Endothelial cell of umbilical vein (primary cell): ENCODE results near the gene CNTNAP2. TPM values are rescaled to one million over a fixed set of nuclear protein-coding genes. Genes with fewer than 3 reads are reported as not detected.

ENCODE experiments used
- BruUV-seq: library from RNA; stranded (reverse); fragments of 400-500 nt; replicated peaks from 2 replicates; lab custom pipeline; 2021; lab: Mats Ljungman, UMichigan
- CTCF ChIA-PET: fragments of 300-600, 350-600 bp; sonication (Branson Sonifier 250); formaldehyde crosslinking; loops from one replicate; lab custom pipeline; 2021; ENCODE audit warnings: antibody characterized with exemption, inconsistent platforms; lab: Charles Lee
- POLR2A ChIA-PET: fragments of 300-600, 350-600 bp; sonication (Branson Sonifier 250); formaldehyde crosslinking; loops from one replicate; lab custom pipeline; 2021; ENCODE audit warnings: antibody characterized with exemption, inconsistent platforms; lab: Charles Lee
- DNase-seq: peaks from one replicate; pipeline ENCODE4 v3.0.0-alpha.2; 2011; ENCODE audit warnings: low read depth, low spot score
- FAIRE-seq: peaks from 2 replicates; lab custom pipeline; 2011; peaks lifted over from hg19 to GRCh38; lab: Jason Lieb, UNC
- H2AFZ ChIP-seq: 2 replicates; pipeline ENCODE4 v1.6.0; 2012; ENCODE audit warnings: low read depth, low read length, control low read depth, inconsistent platforms
- H3K27ac ChIP-seq: 2 replicates; pipeline ENCODE4 v1.5.1; 2011; ENCODE audit warnings: low read depth, mild to moderate bottlenecking, control low read depth, low read length, moderate library complexity; ENCODE audit not compliant: insufficient read depth
- H3K27me3 ChIP-seq, 2 experiments: 2 replicates each; pipeline versions ENCODE4 v1.6.0 to v1.6.1; 2011; ENCODE audit warnings: low read length in 2 of 2, mixed read lengths in 1 of 2; ENCODE audit not compliant: control insufficient read depth in 2 of 2, insufficient read depth in 2 of 2
- H3K36me3 ChIP-seq, 2 experiments: 2 replicates in 1 of 2; 3 replicates in 1 of 2; pipeline ENCODE4 v1.5.1; 2011; ENCODE audit warnings: low read length in 2 of 2, mild to moderate bottlenecking in 1 of 2, moderate library complexity in 1 of 2; ENCODE audit not compliant: control insufficient read depth in 2 of 2, insufficient read depth in 2 of 2; ENCODE audit errors: extremely low read depth in 1 of 2
- H3K4me1 ChIP-seq: 3 replicates; pipeline ENCODE4 v1.5.1; 2011; ENCODE audit warnings: mild to moderate bottlenecking, low read length; ENCODE audit not compliant: control insufficient read depth, insufficient read depth; ENCODE audit errors: extremely low read depth
- H3K4me2 ChIP-seq: 2 replicates; pipeline ENCODE4 v1.6.1; 2011; ENCODE audit warnings: low read length, control low read depth, mixed read lengths; ENCODE audit not compliant: insufficient read depth
- H3K4me3 ChIP-seq, 3 experiments: fragments of 200-600 bp in 1 of 3; sonication (generic), shearing (Covaris generic) in 1 of 3; replicated peaks in 1 of 3; 2 replicates each; pipeline ENCODE4 v1.5.1; 2011 to 2016; ENCODE audit warnings: control low read depth in 3 of 3, low read length in 3 of 3, mild to moderate bottlenecking in 2 of 3, inconsistent platforms in 1 of 3, low read depth in 1 of 3, moderate library complexity in 1 of 3; ENCODE audit not compliant: insufficient read depth in 1 of 3
- H3K79me2 ChIP-seq: 2 replicates; pipeline ENCODE4 v1.6.0; 2012; ENCODE audit warnings: low read length, inconsistent platforms; ENCODE audit not compliant: control insufficient read depth, insufficient read depth
- H3K9ac ChIP-seq: replicated peaks from 2 replicates; pipeline ENCODE3; 2011; ENCODE audit warnings: low read length, control low read depth; ENCODE audit not compliant: insufficient read depth; ENCODE audit errors: extremely low read depth
- H3K9me1 ChIP-seq: replicated peaks from 3 replicates; pipeline ENCODE4 v1.6.0; 2011; ENCODE audit warnings: mild to moderate bottlenecking, low read length; ENCODE audit not compliant: control insufficient read depth, insufficient read depth; ENCODE audit errors: extremely low read depth
- H3K9me3 ChIP-seq: replicated peaks from 2 replicates; pipeline ENCODE4 v1.5.1; 2012; ENCODE audit warnings: low read length, inconsistent platforms; ENCODE audit not compliant: control insufficient read depth, insufficient read depth
- H4K20me1 ChIP-seq: replicated peaks from 2 replicates; pipeline ENCODE3; 2011; ENCODE audit warnings: mild to moderate bottlenecking, low read length; ENCODE audit not compliant: control insufficient read depth, insufficient read depth; ENCODE audit errors: extremely low read depth
- EZH2 ChIP-seq: IDR thresholded peaks from 2 replicates; pipeline ENCODE4 v1.6.1; 2012; ENCODE audit warnings: borderline replicate concordance, low read depth, mild to moderate bottlenecking, moderate library complexity, low read length, inconsistent platforms; ENCODE audit not compliant: severe bottlenecking
- FOS ChIP-seq: IDR thresholded peaks from 2 replicates; pipeline ENCODE4 v1.6.1; 2011; ENCODE audit warnings: mild to moderate bottlenecking, low read length, moderate library complexity, borderline replicate concordance; ENCODE audit not compliant: insufficient read depth
- GATA2 ChIP-seq: IDR thresholded peaks from 2 replicates; pipeline ENCODE4 v1.7.0; 2011; ENCODE audit warnings: low read depth, mild to moderate bottlenecking, moderate library complexity, mixed read lengths, low read length; ENCODE audit not compliant: insufficient read length, insufficient read depth
- JUN ChIP-seq: IDR thresholded peaks from 2 replicates; pipeline ENCODE4 v1.6.1; 2011; ENCODE audit warnings: borderline replicate concordance, low read depth; ENCODE audit not compliant: insufficient read length, insufficient read depth
- MAX ChIP-seq: IDR thresholded peaks from 2 replicates; pipeline ENCODE4 v1.6.1; 2011; ENCODE audit not compliant: insufficient read depth, insufficient read length
- MYC ChIP-seq: IDR thresholded peaks from one replicate; pipeline ENCODE4 v1.6.1; 2011; ENCODE audit warnings: mild to moderate bottlenecking, low read depth, low read length
- POLR2A ChIP-seq: IDR thresholded peaks from 2 replicates; pipeline ENCODE4 v1.6.1; 2012; ENCODE audit warnings: low read depth, mild to moderate bottlenecking, control low read depth, low read length
- POLR2AphosphoS5 ChIP-seq: IDR thresholded peaks from 2 replicates; pipeline ENCODE4 v1.6.1; 2012; ENCODE audit warnings: low read depth, mild to moderate bottlenecking, control low read depth, low read length, moderate library complexity; ENCODE audit not compliant: insufficient read depth
- dilution Hi-C: fragments of 300-500 bp; cut with MboI; formaldehyde crosslinking; loops from one replicate; pipeline ENCODE4 v1.15.0; 2019; ENCODE audit warnings: low sequenced_read_pairs; ENCODE audit not compliant: extremely low pct_ligation_motif_present
- intact Hi-C: fragments of 100-400 bp; cut with micrococcal nuclease; formaldehyde crosslinking; loops from one replicate; pipeline ENCODE4 v1.10.0; 2022
- polyA plus RNA-seq, 4 experiments: library from polyadenylated mRNA; depleted of rRNA in 3 of 4; stranded (reverse) in 3 of 4; unstranded in 1 of 4; fragments of >200 nt; gene quantifications; 2 replicates each; pipeline versions ENCODE4 v1.2.1 to v1.2.3, GENCODE V29; 2011 to 2012; ENCODE audit warnings: missing spikeins in 1 of 4
- total RNA-seq: library from RNA; stranded (reverse); gene quantifications from 2 replicates; pipeline ENCODE4 v1.2.3, GENCODE V29; 2021
- TF ChIP-seq, protein P1 (sequence below), 2 donors: IDR thresholded peaks; 1 replicate in 1 of 2; 2 replicates in 1 of 2; pipeline ENCODE4 v1.5.1; 2011; ENCODE audit warnings: low read length in 2 of 2, mild to moderate bottlenecking in 2 of 2, moderate library complexity in 2 of 2, control low read depth in 1 of 2, inconsistent platforms in 1 of 2, low read depth in 1 of 2; ENCODE audit not compliant: insufficient read depth in 1 of 2; ENCODE audit errors: extremely low read depth in 1 of 2

Gene CNTNAP2
- total and polyA plus RNA-seq, 2 donors (not counting 3 experiments of a cell fraction or from before 2014, with no cell fraction given), result not detected

DNA sequence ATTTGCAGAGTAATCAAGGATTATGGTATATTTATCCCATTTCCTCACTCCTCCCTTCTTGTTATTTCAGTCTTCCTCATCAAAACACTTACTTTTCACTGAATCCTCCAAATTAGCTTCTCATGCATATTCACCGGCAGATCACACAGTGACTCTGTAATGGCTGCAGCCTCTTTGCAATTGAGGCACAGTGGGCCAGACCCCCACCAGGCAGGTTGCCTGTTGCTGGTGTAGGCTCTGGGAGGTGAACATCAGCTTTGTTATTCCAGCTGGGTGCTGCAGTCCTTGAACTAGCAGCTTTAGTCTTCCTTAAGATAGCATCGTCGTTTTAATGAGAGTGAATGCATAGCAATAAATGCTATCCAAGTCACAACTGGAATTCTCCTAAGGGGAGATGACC lies 449.3 kb downstream of the CNTNAP2 start:
- H3K9ac ChIP-seq, result no peak overlapping the region
- H4K20me1 ChIP-seq, result no peaks in the 10 kb centered on the region
- CTCF ChIA-PET, result no interaction called here
- H3K9me1 ChIP-seq, result no peaks in the 10 kb centered on the region
- dilution Hi-C loops, result no loop called here
- no peak for DNase-seq
- intact Hi-C loops, result no loop called here
- no peak for FAIRE-seq
- no peaks in the 10 kb centered on the region for H3K4me1 ChIP-seq
- H3K36me3 ChIP-seq, result no peaks in the 10 kb centered on the region
- H3K27ac ChIP-seq, result no peak overlapping the region
- H3K4me2 ChIP-seq, result no peak overlapping the region
- BruUV-seq, result no TSS peak
- no peak overlapping the region for H3K4me3 ChIP-seq
- POLR2A ChIA-PET, result no interaction called here
- H2AFZ ChIP-seq, result no peak overlapping the region
- TF ChIP-seq POLR2A (no peak), JUN (no peak), EZH2 (no peak), MYC (no peak), FOS (no peak), MAX (no peak), GATA2 (no peak), POLR2AphosphoS5 (no peak)
- TF ChIP-seq, protein P1, sequence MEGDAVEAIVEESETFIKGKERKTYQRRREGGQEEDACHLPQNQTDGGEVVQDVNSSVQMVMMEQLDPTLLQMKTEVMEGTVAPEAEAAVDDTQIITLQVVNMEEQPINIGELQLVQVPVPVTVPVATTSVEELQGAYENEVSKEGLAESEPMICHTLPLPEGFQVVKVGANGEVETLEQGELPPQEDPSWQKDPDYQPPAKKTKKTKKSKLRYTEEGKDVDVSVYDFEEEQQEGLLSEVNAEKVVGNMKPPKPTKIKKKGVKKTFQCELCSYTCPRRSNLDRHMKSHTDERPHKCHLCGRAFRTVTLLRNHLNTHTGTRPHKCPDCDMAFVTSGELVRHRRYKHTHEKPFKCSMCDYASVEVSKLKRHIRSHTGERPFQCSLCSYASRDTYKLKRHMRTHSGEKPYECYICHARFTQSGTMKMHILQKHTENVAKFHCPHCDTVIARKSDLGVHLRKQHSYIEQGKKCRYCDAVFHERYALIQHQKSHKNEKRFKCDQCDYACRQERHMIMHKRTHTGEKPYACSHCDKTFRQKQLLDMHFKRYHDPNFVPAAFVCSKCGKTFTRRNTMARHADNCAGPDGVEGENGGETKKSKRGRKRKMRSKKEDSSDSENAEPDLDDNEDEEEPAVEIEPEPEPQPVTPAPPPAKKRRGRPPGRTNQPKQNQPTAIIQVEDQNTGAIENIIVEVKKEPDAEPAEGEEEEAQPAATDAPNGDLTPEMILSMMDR (IDR thresholded peaks at IDR 0.05; ENCODE audit: extremely low read depth in 1 of 2, insufficient read depth in 1 of 2, low read depth in 1 of 2, low read length in 2 of 2), result no peak
- no peaks in the 10 kb centered on the region for H3K27me3 ChIP-seq
- H3K9me3 ChIP-seq, result peaks cover 3% of the 10 kb centered on the region
- H3K79me2 ChIP-seq, result no peaks in the 10 kb centered on the region
